HCT116 (cell line): ENCODE data around the gene ZNF536. TPM values are rescaled to one million over a fixed set of nuclear protein-coding genes. Genes with fewer than 3 reads are reported as not detected.

Experiments
- ATAC-seq: fragments of 200-7000 bp; cut with Tn5 transposase; 2 replicates; pipeline ENCODE4 v1.9.1; 2020; ENCODE audit warnings: mild to moderate bottlenecking, moderate library complexity
- BruUV-seq: library from RNA; stranded (reverse); fragments of 400-500 nt; replicated peaks from 2 replicates; lab custom pipeline; 2021; lab: Mats Ljungman, UMichigan
- CTCF ChIA-PET: fragments of 300-600 bp; sonication (Branson Sonifier 250); formaldehyde crosslinking; loops from one replicate; lab custom pipeline; 2021; ENCODE audit warnings: antibody characterized with exemption; lab: Charles Lee
- POLR2A ChIA-PET: fragments of 300-600, 350-600 bp; sonication (Branson Sonifier 250); formaldehyde crosslinking; loops from one replicate; lab custom pipeline; 2021; ENCODE audit warnings: antibody characterized with exemption; lab: Charles Lee
- RAD21 ChIA-PET, 2 experiments: fragments of 300-600 bp; sonication (Branson Sonifier 250); formaldehyde crosslinking; loops; one replicate each; lab custom pipeline; 2023; ENCODE audit warnings: low total read pairs in 2 of 2; ENCODE audit not compliant: uncharacterized antibody in 2 of 2, unreplicated experiment in 2 of 2, low non-redundant PET in 1 of 2; lab: Charles Lee
- DNase-seq: peaks from one replicate; pipeline ENCODE4 v3.0.0-alpha.2; 2010; ENCODE audit warnings: low read depth, low spot score
- H2AFZ ChIP-seq: fragments of 200-600 bp; shearing (Covaris generic), sonication (generic); 2 replicates; pipeline ENCODE4 v1.6.1; 2017; ENCODE audit warnings: low read depth, mixed run types, mixed read lengths, antibody characterized with exemption, low read length; ENCODE audit not compliant: poor library complexity, severe bottlenecking
- H3K27ac ChIP-seq: 2 replicates; pipeline ENCODE4 v1.5.1; 2012; ENCODE audit warnings: low read depth, low read length
- H3K27me3 ChIP-seq: fragments of 200-600 bp; sonication (generic); 2 replicates; pipeline ENCODE4 v1.6.1; 2016; ENCODE audit warnings: mixed run types, low read length, mixed read lengths; ENCODE audit not compliant: insufficient read depth
- H3K36me3 ChIP-seq, 2 experiments: fragments of 200-500 bp in 1 of 2; fragments of 200-600 bp in 1 of 2; sonication (Bioruptor generic) in 1 of 2; sonication (generic) in 1 of 2; 2 replicates each; pipeline versions ENCODE4 v1.5.1 to v1.6.1; 2014 to 2016; ENCODE audit warnings: low read length in 2 of 2, inconsistent platforms in 1 of 2, mixed read lengths in 1 of 2, mixed run types in 1 of 2; ENCODE audit not compliant: insufficient read depth in 2 of 2, control insufficient read depth in 1 of 2
- H3K4me1 ChIP-seq, 2 experiments: fragments of 200-600 bp in 1 of 2; sonication (generic) in 1 of 2; 2 replicates each; pipeline versions ENCODE4 v1.5.1 to v1.6.1; 2012 to 2017; ENCODE audit warnings: low read length in 2 of 2, inconsistent platforms in 1 of 2, mild to moderate bottlenecking in 1 of 2, mixed read lengths in 1 of 2, mixed run types in 1 of 2, moderate library complexity in 1 of 2; ENCODE audit not compliant: insufficient read depth in 2 of 2, control insufficient read depth in 1 of 2
- H3K4me2 ChIP-seq: fragments of 200-600 bp; sonication (generic); 2 replicates; pipeline ENCODE4 v1.6.1; 2017; ENCODE audit warnings: mixed run types, low read length, mixed read lengths
- H3K4me3 ChIP-seq, 2 experiments: fragments of 200-600 bp in 1 of 2; sonication (generic) in 1 of 2; replicated peaks in 1 of 2; 2 replicates each; pipeline ENCODE4 v1.5.1; 2011 to 2016; ENCODE audit warnings: low read length in 2 of 2, control low read depth in 1 of 2, low read depth in 1 of 2, mild to moderate bottlenecking in 1 of 2, mixed read lengths in 1 of 2, mixed run types in 1 of 2
- H3K79me2 ChIP-seq: fragments of 200-600 bp; sonication (generic); 2 replicates; pipeline ENCODE4 v1.6.1; 2017; ENCODE audit warnings: mild to moderate bottlenecking, mixed run types, low read length, moderate library complexity, mixed read lengths; ENCODE audit not compliant: insufficient read depth
- H3K9ac ChIP-seq: fragments of 200-600 bp; sonication (generic); 2 replicates; pipeline ENCODE4 v1.6.1; 2016; ENCODE audit warnings: low read length, mixed read lengths
- H3K9me2 ChIP-seq: fragments of 200-600 bp; sonication (generic), shearing (Covaris generic); 2 replicates; pipeline ENCODE4 v1.6.1; 2017; ENCODE audit warnings: mixed run types, mild to moderate bottlenecking, moderate library complexity; ENCODE audit not compliant: insufficient read depth
- H3K9me3 ChIP-seq, 2 experiments: fragments of 200-500 bp in 1 of 2; fragments of 200-600 bp in 1 of 2; sonication (Bioruptor generic) in 1 of 2; sonication (generic) in 1 of 2; 2 replicates each; pipeline ENCODE4 v1.6.1; 2014 to 2017; ENCODE audit warnings: low read length in 2 of 2, mixed read lengths in 2 of 2, inconsistent platforms in 1 of 2, low read depth in 1 of 2, mild to moderate bottlenecking in 1 of 2, mixed run types in 1 of 2, moderate library complexity in 1 of 2; ENCODE audit not compliant: control insufficient read depth in 1 of 2, insufficient read depth in 1 of 2
- H4K20me1 ChIP-seq: fragments of 200-600 bp; sonication (generic), shearing (Covaris generic); 2 replicates; pipeline ENCODE4 v1.6.1; 2017; ENCODE audit warnings: mixed run types, mild to moderate bottlenecking, moderate library complexity; ENCODE audit not compliant: insufficient read depth
- CBX3 ChIP-seq: IDR thresholded peaks from 2 replicates; pipeline ENCODE4 v1.6.1; 2012; ENCODE audit warnings: low read depth
- CEBPB ChIP-seq: IDR thresholded peaks from 2 replicates; pipeline ENCODE4 v1.6.1; 2012; ENCODE audit warnings: low read depth
- EZH2 ChIP-seq: fragments of 200-600 bp; sonication (generic); IDR thresholded peaks from 2 replicates; pipeline ENCODE4 v1.6.1; 2017; ENCODE audit warnings: antibody characterized with exemption, mixed run types
- EZH2phosphoT487 ChIP-seq: fragments of 200-600 bp; IDR thresholded peaks from 2 replicates; pipeline ENCODE4 v1.6.1; 2018; ENCODE audit warnings: antibody characterized with exemption, borderline replicate concordance
- FOSL1 ChIP-seq: IDR thresholded peaks from 2 replicates; pipeline ENCODE4 v1.6.1; 2012; ENCODE audit warnings: low read depth
- JUND ChIP-seq: IDR thresholded peaks from 2 replicates; pipeline ENCODE4 v1.6.1; 2012
- POLR2A ChIP-seq: IDR thresholded peaks from 2 replicates; pipeline ENCODE4 v1.7.0; 2011; ENCODE audit warnings: borderline replicate concordance; ENCODE audit not compliant: insufficient read depth, insufficient read length; ENCODE audit errors: extremely low read depth
- POLR2AphosphoS5 ChIP-seq: IDR thresholded peaks from 2 replicates; pipeline ENCODE4 v1.6.1; 2011; ENCODE audit warnings: mild to moderate bottlenecking, low read depth, low read length, moderate library complexity
- RAD21 ChIP-seq: IDR thresholded peaks from 2 replicates; pipeline ENCODE4 v1.6.1; 2012; ENCODE audit warnings: low read depth, mild to moderate bottlenecking
- SRF ChIP-seq: IDR thresholded peaks from 2 replicates; pipeline ENCODE4 v1.6.1; 2012; ENCODE audit warnings: low read depth
- TCF7L2 ChIP-seq: IDR thresholded peaks from 2 replicates; pipeline ENCODE4 v1.7.0; 2011; ENCODE audit warnings: borderline replicate concordance, inconsistent platforms; ENCODE audit not compliant: insufficient read depth, insufficient read length; ENCODE audit errors: extremely low read depth
- YY1 ChIP-seq: IDR thresholded peaks from 2 replicates; pipeline ENCODE4 v1.6.1; 2011; ENCODE audit warnings: low read length, low read depth, moderate library complexity, mild to moderate bottlenecking; ENCODE audit not compliant: insufficient replicate concordance; ENCODE audit errors: extremely low read depth
- ZFX ChIP-seq: fragments of 450-650 bp; IDR thresholded peaks from 2 replicates; pipeline ENCODE4 v1.6.1; 2017
- intact Hi-C: fragments of 100-400 bp; cut with micrococcal nuclease; formaldehyde crosslinking; loops from 2 replicates; pipeline ENCODE4 v1.10.0; 2022
- total RNA-seq: library from RNA; stranded (reverse); gene quantifications from one replicate; pipeline ENCODE4 v1.2.1, GENCODE V29; 2021; ENCODE audit not compliant: unreplicated experiment
- TF ChIP-seq, protein P1 (sequence below): IDR thresholded peaks from 2 replicates; pipeline ENCODE4 v1.6.1; 2012; ENCODE audit warnings: low read depth
- TF ChIP-seq, protein P2 (sequence below): IDR thresholded peaks from 2 replicates; pipeline ENCODE4 v1.6.1; 2012
- TF ChIP-seq, protein P3 (sequence below): IDR thresholded peaks from 2 replicates; pipeline ENCODE4 v1.6.1; 2011; ENCODE audit warnings: mild to moderate bottlenecking, low read length, moderate library complexity; ENCODE audit not compliant: insufficient replicate concordance; ENCODE audit errors: extremely low read depth
- TF ChIP-seq, protein P4 (sequence below): IDR thresholded peaks from 2 replicates; pipeline ENCODE4 v1.6.1; 2012

Gene ZNF536
- total RNA-seq, 1 experiment from 2014 or later = not detected

DNA sequence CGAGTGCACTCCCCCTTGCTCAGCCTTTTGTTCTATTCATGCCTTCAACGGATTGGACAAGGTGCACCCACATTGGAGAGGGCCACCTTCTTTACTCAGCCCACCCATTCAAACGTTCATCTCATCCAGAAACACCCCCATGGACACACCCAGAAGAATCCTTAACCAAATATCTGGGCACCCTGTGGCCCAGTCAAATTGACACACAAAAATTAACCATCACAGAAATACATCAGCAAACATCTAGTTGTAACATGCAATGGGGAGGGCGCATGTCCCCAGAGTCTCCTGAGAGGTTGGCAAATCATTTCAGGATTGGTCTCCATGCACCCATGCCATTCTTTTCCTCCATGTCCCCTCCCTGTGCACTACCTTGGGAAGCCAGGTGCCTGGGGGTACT is 167.1 kb downstream of the ZNF536 start:
- Histone ChIP-seq H3K4me1 (no peaks in the 10 kb centered on the region), H3K36me3 (no peaks in the 10 kb centered on the region), H3K79me2 (no peaks in the 10 kb centered on the region), H3K9me2 (no peaks in the 10 kb centered on the region), H3K4me3 (no peak overlapping the region)
- DNase-seq = no peak
- BruUV-seq = no TSS peak
- no peak for TF ChIP-seq RAD21
- no peak for TF ChIP-seq CEBPB
- TF ChIP-seq POLR2AphosphoS5 = no peak
- no peak for TF ChIP-seq POLR2A
- TF ChIP-seq, protein P1, sequence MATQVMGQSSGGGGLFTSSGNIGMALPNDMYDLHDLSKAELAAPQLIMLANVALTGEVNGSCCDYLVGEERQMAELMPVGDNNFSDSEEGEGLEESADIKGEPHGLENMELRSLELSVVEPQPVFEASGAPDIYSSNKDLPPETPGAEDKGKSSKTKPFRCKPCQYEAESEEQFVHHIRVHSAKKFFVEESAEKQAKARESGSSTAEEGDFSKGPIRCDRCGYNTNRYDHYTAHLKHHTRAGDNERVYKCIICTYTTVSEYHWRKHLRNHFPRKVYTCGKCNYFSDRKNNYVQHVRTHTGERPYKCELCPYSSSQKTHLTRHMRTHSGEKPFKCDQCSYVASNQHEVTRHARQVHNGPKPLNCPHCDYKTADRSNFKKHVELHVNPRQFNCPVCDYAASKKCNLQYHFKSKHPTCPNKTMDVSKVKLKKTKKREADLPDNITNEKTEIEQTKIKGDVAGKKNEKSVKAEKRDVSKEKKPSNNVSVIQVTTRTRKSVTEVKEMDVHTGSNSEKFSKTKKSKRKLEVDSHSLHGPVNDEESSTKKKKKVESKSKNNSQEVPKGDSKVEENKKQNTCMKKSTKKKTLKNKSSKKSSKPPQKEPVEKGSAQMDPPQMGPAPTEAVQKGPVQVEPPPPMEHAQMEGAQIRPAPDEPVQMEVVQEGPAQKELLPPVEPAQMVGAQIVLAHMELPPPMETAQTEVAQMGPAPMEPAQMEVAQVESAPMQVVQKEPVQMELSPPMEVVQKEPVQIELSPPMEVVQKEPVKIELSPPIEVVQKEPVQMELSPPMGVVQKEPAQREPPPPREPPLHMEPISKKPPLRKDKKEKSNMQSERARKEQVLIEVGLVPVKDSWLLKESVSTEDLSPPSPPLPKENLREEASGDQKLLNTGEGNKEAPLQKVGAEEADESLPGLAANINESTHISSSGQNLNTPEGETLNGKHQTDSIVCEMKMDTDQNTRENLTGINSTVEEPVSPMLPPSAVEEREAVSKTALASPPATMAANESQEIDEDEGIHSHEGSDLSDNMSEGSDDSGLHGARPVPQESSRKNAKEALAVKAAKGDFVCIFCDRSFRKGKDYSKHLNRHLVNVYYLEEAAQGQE = no peak
- TF ChIP-seq, protein P2, sequence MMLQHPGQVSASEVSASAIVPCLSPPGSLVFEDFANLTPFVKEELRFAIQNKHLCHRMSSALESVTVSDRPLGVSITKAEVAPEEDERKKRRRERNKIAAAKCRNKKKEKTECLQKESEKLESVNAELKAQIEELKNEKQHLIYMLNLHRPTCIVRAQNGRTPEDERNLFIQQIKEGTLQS = no peak
- TF ChIP-seq, protein P3, sequence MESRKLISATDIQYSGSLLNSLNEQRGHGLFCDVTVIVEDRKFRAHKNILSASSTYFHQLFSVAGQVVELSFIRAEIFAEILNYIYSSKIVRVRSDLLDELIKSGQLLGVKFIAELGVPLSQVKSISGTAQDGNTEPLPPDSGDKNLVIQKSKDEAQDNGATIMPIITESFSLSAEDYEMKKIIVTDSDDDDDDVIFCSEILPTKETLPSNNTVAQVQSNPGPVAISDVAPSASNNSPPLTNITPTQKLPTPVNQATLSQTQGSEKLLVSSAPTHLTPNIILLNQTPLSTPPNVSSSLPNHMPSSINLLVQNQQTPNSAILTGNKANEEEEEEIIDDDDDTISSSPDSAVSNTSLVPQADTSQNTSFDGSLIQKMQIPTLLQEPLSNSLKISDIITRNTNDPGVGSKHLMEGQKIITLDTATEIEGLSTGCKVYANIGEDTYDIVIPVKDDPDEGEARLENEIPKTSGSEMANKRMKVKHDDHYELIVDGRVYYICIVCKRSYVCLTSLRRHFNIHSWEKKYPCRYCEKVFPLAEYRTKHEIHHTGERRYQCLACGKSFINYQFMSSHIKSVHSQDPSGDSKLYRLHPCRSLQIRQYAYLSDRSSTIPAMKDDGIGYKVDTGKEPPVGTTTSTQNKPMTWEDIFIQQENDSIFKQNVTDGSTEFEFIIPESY = no peak
- no peak for TF ChIP-seq SRF
- no peak for TF ChIP-seq EZH2phosphoT487
- TF ChIP-seq, protein P4, sequence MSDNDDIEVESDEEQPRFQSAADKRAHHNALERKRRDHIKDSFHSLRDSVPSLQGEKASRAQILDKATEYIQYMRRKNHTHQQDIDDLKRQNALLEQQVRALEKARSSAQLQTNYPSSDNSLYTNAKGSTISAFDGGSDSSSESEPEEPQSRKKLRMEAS = no peak
- TF ChIP-seq FOSL1 = no peak
- no peak for TF ChIP-seq JUND
- no peak for TF ChIP-seq YY1
- TF ChIP-seq EZH2 = no peak
- TF ChIP-seq ZFX = no peak
- no peak for TF ChIP-seq CBX3
- TF ChIP-seq TCF7L2 = no peak
- TF ChIP-seq, all 23 proteins: peak for 0
- H3K9me3 ChIP-seq = no peaks in the 10 kb centered on the region
- intact Hi-C loops = no loop called here
- no peak for ATAC-seq
- no peak overlapping the region for H3K9ac ChIP-seq
- ChIA-PET RAD21 (no interaction called here), CTCF (no interaction called here), POLR2A (no interaction called here)
- H3K27me3 ChIP-seq = 0 out of 2 replicates have a peak, but pooled peaks cover 3% of the 10 kb centered on the region
- H3K4me2 ChIP-seq = no peak overlapping the region
- H3K27ac ChIP-seq = no peak overlapping the region
- no peaks in the 10 kb centered on the region for H4K20me1 ChIP-seq
- no peak overlapping the region for H2AFZ ChIP-seq
